Glomerular visceral epithelial cell (primary cell): Measurements from ENCODE around the gene PPP2R5D.
"Not testable (repeated sequence)": the region's sequence is repeated elsewhere in the genome, so short reads cannot be mapped to it uniquely, and the experiment has no call there.

Experiments used
- DNase-seq: peaks from one replicate; pipeline ENCODE4 v3.0.0-alpha.2; 2016; ENCODE audit errors: extremely low spot score

Gene PPP2R5D

DNA sequence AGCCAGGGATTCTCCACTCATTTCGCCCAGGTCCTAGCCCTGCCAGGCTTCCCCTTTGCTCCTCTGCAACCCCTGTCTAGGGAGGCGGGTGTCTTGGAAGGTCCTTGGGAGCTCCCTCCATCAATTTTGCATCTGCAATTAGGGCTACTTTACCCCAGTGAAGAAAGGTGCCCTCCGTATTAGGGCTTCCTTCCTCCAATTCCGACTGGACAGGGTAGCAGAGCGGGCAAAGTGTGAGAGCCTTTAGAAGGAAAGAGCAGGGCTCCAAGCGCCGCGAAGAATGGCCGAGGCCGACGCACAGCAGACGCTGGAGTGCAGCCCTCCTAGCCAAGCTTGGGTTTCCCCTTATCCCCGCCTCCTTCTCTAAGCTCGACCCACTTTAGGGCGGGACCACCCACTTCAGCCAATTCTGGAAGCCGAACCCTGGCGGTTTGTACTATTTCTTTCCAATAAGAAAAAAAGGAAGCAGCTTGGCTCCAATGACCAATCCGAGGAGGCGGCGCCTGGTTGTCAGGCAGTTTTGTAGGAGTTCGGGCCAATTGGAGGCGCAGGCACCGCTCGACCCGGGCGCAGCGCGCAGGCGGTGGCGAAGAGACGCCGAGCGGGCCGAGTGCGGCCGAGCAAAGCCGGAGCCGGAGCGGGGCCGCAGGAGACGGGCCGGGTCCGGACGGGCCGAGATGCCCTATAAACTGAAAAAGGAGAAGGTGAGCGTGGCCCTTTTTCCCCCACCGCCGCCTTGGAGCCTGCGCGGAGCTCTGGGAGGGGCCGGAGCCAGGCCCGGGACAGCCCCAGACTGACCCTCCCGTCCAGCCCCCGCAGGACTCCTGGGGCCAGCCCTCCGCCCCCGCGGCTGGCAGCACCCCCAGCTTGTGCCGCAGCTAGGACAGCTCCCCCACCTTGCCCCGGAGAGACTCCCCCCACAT is at the start of gene PPP2R5D:
Gene PPP2R5D, plus strand, starts transcription at position 570 of the 923 bp plus-strand sequence. Its CDS starts 108 bp downstream, at position 678.
- peak; percentile 99 for DNase-seq

DNA sequence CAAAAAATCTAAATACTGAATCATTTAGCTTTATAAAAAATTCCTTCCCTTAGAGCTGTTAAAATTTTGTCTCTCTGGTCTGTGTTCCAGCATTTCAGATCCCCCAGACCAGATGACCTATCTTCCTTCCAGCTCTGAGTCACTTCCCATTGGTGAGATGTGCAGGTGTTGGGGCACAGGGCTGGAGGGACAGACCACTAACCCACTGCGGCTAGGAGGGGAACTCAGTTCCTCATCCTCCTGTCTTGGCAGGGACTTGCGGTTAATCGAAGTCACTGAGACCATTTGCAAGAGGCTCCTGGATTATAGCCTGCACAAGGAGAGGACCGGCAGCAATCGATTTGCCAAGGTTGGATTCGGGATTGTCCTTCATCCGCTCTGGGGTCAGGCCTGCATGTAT is 49.0 kb upstream of the PPP2R5D start:
- DNase-seq, result no peak

DNA sequence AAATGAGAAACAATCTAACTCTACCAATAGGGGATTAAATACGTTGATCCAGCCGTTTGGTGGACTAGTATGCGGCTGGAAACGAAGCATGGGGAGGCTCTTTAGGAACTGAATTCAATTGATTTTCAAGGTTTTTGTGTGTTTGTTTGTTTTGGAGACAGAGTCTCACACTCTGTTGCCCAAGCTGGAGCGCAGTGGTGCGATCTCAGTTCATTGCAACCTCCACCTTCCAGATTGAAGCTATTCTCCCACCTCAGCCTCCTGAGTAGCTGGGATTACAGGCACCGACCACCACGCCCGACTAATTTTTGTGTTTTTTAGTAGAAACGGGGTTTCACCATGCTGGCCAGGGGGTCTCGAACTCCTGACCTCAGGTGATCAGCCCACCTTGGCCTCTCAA is 48.0 kb upstream of the PPP2R5D start:
- DNase-seq, result no peak

DNA sequence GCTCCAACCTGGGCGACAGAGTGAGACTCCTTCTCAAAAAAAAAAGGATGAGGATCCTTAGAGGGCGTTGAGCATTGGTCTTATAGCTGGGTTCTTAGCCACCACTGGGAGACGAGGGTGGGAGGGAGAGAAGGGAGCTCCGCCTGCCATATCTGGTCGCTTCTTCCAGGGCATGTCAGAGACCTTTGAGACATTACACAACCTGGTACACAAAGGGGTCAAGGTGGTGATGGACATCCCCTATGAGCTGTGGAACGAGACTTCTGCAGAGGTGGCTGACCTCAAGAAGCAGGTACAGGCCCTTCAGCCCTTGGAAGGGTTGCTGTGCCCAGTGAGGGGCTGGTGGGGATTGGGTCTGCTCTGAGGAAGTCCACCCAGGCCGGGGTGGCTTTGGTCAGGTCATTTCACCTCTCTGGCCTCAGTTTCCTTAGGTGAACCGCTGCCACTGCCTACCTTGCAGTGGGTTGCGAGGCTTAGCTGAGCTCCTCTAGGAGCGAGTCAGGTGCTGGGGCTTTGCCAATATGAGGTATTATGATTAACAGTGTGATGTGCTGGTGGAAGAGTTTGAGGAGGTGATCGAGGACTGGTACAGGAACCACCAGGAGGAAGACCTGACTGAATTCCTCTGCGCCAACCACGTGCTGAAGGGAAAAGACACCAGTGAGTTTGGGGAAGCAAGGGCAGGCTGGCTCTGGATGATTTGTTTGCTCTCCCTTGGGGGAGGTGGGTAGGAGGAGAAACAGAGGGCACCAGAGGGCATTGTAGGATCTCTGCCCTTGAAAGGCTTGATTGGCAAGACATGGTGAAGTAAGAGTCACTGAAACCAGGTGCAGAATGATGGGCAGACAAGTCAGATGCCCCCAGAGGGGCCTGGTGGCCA is 46.6 kb upstream of the PPP2R5D start:
- DNase-seq, result peak; percentile 30

DNA sequence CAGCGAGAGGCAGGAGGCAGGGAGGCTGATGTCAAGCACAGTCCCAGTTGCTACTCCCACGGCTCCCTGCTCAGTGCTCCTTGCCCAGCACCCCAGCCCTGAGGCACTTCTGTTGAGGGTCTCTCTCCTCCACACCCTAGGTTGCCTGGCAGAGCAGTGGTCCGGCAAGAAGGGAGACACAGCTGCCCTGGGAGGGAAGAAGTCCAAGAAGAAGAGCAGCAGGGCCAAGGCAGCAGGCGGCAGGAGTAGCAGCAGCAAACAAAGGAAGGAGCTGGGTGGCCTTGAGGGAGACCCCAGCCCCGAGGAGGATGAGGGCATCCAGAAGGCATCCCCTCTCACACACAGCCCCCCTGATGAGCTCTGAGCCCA is 46.0 kb upstream of the PPP2R5D start:
- no peak for DNase-seq

DNA sequence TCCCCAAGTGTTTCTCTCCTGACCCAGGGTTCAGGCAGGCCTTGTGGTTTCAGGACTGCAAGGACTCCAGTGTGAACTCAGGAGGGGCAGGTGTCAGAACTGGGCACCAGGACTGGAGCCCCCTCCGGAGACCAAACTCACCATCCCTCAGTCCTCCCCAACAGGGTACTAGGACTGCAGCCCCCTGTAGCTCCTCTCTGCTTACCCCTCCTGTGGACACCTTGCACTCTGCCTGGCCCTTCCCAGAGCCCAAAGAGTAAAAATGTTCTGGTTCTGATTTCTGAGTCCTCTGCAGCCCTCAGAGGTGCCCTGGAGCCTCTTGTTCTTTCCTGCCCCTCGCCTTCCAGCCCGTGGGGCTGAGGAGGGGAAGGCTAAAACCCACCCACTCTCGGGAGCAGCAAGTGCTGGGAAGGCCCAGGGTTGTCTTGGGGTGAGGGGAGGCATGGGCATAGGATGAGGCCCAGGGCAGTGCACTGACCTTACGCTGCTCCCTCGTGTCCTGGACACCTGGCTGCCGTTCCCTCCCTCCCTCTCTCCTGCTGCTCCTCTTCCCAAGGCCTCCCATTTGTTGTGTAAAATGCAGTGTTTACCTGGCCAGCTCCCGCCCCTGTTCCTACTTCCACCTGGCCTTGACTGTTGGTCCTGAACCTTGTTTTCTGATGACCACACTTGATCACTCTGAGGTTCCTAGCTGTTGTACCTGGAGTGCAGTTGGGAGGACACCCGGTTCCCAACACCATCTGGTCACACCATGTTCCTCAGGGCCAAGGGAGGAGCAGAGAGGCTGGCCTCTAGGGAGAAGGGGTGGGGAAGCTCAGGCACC is 45.2 kb upstream of the PPP2R5D start:
- no peak for DNase-seq

DNA sequence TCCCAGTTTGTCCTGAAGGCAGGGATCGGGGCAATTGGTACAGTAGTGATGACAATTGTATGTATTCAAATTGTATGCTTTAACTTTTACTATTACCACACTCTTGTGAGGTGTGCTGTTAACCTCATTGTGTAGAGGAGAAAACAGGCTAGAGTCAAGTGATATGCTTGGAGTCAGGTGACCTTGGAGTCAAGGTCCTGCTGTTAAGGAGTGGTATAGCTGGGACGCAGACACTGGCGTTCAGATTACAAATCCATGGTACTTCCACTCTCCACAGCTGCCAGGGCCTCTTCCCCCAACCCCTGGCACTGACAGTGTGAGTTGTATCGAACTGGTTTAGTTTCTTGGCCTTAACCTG is 44.6 kb upstream of the PPP2R5D start:
- DNase-seq, result no peak

DNA sequence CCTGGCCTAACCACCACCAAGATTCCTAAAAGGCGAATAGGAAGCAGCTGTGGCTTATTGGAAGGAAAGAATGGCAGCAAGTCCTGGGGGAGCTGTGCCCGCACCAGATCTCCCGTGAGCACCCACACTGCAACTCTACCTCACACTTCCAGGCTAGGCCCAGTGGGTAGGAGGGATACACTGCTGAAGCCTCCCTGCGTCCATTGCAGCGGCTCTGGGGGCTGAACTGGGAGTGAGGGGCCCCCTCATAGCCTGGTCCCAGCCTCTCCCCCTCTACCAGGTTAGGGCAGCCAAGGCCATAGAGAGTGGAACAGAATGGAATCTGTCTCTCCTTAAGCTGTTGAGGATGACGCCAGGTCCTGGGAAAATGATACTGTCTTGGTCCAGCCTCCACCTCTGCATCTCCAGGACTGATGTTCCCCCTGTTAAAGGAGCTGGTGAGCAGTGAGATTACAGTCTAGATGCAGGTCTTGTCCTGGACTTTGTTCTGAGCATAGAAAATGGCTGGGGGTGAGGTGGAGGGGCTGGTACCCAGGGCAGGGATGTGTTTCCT is 43.8 kb upstream of the PPP2R5D start:
- no peak for DNase-seq

DNA sequence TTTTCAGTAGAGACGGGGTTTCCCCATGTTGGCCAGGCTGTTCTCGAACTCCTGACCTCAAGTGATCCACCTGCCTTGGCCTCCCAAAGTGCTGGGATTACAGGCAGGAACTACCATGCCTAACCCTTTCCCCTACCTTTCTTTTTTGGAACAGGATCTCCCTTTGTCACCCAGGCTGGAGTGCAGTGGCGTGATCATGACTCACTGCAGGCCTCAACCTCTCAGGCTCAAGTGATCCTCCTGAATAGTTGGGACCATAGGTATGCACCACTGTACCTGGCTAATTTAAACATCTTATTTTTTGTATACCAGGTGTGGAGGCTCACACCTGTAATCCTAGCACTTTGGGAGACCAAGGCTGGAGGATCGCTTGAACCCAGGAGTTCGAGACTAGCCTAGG is 43.0 kb upstream of the PPP2R5D start:
- DNase-seq, result not testable (repeated sequence)

DNA sequence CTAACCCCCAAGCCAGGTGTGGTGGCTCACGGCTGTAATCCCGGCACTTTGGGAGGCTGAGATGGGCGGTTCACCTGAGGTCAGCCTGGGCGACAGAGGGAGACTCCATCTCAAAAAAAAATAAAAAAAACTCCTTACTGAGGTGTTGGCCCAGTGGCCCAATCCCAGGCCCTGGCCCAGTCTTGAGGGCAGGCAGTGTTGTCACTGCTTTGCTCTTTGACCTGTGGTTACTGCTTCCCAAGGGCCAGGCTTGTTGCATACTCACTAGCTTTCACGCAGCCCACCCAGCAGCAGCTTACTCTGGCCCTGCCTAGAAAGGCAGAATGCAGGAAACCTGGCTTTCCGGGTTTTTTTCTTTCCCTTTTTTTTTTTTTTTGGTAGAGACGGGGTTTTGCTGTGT is 41.9 kb upstream of the PPP2R5D start:
- no peak for DNase-seq

DNA sequence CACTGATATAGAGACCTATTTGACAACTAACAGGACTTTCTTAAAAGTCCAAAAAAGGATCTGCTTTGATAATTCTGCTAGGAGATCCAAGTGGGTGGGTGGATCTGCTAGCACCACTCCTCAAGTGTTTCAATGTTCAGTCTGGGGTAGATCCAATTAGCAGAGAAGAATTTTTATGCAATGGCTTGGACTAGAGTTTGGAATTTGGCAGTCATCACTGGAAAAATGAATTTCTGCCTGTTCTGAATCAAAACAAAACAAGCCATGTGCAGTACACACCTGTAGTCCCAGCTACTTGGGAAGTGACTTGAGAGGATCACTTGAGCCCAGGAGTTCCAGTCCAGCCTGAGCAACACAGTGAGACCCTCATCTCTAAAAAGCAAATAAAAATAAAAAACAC is 36.4 kb upstream of the PPP2R5D start:
- DNase-seq, result no peak

DNA sequence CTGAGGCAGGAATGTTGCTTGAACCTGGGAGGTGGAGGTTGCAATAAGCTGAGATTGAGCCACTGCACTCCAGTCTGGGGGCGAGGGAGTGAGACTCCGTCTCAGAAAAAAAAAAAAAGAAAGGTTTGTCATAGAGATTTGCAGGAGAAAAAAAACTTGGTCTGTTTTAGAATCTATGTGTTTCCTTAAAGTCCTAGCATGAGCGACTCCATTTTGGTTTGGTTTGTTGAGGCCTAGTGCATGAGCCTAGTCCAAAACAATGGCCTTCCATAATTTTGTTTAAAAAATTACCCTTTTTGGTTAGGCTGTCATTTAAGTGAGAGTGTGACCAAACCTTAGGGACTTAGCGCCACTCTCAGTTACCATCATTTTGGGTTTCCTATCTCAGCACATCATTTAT is 32.0 kb upstream of the PPP2R5D start:
- DNase-seq, result no peak

DNA sequence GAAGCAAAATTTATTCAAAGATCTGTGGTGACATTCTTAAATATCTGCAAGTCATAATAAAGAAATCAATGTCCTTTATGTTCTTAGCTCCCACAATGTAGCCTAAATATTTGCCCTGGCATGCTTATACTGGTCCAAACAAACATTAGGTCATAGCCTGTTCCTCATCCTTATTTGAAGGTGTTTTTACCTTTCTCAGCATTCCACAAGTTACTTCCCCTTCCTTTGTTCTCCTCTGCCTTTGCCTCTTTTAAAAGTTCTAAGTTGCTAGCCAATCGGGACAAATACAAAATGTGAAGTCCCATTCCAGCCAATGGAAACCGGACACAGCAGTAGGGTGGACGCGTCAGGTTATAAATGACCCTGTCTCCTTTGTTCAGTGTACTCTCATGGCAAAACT is 30.0 kb upstream of the PPP2R5D start:
- not testable (repeated sequence) for DNase-seq

DNA sequence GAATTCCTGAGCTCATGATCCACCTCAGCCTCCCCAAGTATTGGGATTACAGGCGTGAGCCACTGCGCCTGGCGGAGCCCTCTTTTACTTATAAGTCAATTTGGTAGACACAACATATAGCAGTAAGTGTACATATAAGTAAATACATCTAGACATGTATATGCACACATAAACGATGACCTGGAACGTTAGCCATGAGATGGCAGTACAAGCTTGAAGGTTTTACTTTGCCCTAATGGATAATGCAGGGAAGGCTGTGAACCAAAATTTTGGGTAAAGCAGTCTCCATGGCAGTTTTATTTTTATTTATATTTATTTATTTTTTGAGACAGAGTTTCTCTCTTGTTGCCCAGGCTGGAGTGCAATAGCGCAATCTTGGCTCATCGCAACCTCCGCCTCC is 26.2 kb upstream of the PPP2R5D start:
- DNase-seq, result no peak

DNA sequence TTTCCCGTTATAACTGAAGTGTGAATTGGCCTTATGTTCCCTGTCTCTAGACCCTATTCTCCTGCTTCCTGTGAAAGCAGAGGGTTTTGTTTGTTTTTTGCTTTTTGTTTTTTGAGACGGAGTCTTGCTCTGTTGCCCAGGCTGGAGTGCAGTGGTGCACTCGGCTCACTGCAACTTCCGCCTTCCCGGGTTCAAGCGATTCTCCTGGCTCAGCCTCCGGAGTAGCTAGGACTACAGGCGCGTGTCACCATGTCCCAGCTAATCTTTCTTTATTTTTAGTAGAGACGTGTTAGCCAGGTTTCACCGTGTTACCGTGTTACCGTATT is 24.5 kb upstream of the PPP2R5D start:
- DNase-seq, result no peak

DNA sequence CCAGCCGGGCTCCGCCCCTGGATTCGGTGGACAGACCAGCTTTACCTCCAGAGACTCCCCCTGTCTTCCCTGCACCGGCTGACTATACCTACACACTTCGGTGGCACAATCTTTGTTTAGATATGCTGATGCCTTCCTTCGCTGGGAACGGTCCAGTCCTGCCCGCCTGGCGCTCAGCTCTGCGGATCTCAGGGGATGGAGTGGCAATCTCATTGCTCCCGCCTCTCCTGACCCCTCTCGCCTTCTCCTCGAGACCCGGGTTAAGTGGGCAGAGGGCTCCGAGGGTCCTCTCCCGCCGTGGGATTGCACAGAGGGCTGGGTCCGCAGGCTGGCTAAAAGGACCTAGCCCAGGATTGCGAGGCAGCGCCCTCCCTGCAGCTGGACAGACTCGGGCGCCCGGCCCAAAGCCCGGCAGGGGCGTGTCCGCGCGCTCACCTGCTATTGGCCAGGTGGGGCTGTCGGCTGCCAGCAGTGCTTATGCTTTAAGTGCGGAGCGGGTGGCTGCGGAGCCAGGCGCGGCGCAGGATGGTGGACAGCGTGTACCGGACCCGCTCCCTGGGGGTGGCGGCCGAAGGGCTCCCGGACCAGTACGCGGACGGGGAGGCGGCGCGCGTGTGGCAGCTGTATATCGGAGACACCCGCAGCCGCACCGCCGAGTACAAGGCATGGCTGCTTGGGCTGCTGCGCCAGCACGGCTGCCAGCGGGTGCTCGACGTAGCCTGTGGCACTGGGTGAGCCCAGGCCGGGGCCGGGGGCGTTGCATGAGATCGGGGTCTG is 23.9 kb upstream of the PPP2R5D start, which contains the start of gene GNMT:
Gene GNMT, plus strand, starts transcription at position 512 of the 777 bp plus-strand sequence. Its CDS starts 14 bp downstream, at position 526.
- peak; percentile 29 for DNase-seq

DNA sequence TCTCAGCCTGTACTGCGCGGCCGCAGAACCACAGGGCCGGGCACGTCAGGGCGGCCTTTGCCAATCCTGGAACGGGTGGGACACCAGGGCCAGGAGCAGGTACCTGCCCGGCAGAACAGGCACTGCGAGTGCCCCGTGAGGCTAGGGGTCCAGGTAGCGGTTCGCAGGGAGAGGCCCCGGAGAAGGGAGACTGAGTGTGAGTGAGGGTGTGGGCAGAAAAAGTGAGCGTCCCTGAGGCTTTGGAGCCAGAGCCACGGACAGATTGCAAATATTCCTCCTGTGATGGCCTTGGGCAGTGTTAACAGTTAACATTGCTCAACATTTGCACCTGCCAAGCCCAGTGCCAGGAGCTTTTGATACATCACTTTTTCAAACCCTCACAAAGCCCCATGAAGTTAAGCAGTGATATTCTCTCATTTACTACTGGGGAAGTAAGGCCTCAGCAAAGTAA is 23.3 kb upstream of the PPP2R5D start:
- DNase-seq, result no peak

DNA sequence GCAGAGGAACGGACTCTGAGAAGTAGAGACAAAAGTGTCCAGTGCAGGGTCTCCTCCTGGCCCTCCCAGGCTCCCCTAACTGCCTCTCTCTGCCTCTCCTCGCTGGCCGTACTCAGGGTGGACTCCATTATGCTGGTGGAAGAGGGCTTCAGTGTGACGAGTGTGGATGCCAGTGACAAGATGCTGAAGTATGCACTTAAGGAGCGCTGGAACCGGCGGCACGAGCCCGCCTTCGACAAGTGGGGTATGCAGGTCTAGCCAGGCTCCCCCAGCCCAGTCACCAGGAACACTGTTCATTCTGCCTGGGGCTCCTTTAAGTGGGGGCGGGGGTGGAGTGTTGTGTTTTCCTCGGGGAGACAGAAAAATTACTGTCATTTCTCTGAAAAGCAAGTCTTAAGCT is 22.3 kb upstream of the PPP2R5D start:
- no peak for DNase-seq

DNA sequence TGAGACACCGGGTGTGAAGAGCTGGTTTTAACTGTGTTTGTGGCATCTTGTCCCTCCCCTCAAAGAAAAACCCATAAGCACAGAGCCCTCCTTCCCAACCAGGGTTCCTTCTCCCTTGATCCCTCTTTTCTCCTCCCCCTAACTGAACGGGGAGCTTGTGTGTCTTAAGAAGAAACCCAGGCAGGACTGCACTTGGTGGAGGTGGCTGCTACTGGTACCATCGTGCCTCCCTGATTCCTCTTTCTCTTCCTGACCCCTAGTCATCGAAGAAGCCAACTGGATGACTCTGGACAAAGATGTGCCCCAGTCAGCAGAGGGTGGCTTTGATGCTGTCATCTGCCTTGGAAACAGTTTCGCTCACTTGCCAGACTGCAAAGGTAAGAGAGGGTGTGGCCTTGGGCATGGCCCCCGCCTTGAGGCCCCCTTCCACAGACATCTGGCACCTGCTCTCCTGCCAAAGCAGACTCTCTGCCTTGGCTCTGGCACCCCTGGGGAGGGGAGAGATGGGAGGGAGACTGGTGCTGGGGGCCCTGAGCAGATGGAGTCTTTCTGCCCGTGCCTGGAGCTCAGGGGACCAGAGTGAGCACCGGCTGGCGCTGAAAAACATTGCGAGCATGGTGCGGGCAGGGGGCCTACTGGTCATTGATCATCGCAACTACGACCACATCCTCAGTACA is 21.7 kb upstream of the PPP2R5D start:
- DNase-seq, result no peak

DNA sequence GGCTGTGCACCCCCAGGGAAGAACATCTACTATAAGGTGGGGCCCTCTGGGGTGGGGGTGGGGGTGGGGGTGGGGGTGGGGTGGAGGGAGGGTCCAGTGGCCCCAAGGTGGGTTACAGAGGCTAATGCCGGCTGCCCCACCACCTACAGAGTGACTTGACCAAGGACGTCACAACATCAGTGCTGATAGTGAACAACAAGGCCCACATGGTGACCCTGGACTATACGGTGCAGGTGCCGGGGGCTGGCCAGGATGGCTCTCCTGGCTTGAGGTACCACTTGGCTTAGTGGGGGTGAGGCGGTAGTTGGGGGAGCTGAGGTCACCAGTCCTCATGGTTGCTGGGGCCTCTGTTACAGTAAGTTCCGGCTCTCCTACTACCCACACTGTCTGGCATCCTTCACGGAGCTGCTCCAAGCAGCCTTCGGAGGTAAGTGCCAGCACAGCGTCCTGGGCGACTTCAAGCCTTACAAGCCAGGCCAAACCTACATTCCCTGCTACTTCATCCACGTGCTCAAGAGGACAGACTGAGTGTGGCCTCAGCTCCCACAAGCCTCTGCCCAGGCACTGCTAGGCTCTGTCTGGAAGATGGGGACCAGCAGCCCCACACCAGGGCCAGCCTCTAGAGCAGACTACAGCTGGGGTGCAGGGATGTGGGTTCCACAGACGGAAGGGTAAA is 21.1 kb upstream of the PPP2R5D start:
- DNase-seq, result no peak
